Left ventricle myocardium superior (tissue), 1 donor: ENCODE data around the gene ZNF407. TPM values are rescaled to one million over a fixed set of nuclear protein-coding genes. Genes with fewer than 3 reads are reported as not detected.
A peak's percentile ranks its signal among the peaks of the same experiment; 100 is the strongest.

Source experiments
- ATAC-seq: fragments of 200-7000 bp; cut with Tn5 transposase; one replicate; pipeline ENCODE4 v1.9.1; 2020; ENCODE audit warnings: mild to moderate bottlenecking, moderate library complexity
- DNase-seq: peaks from one replicate; pipeline ENCODE4 v3.0.0-alpha.2; 2020
- intact Hi-C: fragments of 100-400 bp; cut with micrococcal nuclease; formaldehyde crosslinking; loops from one replicate; pipeline ENCODE4 v1.11.0; 2022
- total RNA-seq: library from RNA; stranded (reverse); fragmentation: NEBNext Ultra II Directional; extraction: Animal tissue kit (Norgen Biotek cat#: 25700); gene quantifications from one replicate; pipeline ENCODE4 v1.2.1, GENCODE V29; 2021
- donor health status: DM: no; HTN: yes; CAD: no; lungs with severe emphysema.

Gene ZNF407
- total RNA-seq, 1 donor from 2014 or later = 12.0 TPM

DNA sequence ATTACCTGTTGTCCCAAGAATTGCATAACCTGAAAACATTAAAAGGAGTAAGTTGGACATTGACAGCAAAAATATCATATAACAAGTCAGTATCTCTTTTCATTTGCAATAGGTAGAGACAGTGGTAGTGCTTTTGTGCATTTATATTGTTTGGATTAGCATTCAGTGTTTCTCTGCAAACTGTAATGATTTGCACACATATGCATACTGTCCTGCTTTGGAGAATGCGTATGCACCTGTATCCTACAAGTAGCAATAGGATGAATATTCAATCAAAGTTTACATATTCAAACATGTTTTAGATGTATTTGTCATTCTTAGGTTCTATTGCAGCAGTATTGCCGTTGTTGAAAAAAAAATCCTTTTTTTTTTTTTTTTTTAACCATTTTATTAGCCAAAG is 201.9 kb downstream of the ZNF407 start:
- intact Hi-C loops = no loop called here
- no peak for DNase-seq
- no peak for ATAC-seq

DNA sequence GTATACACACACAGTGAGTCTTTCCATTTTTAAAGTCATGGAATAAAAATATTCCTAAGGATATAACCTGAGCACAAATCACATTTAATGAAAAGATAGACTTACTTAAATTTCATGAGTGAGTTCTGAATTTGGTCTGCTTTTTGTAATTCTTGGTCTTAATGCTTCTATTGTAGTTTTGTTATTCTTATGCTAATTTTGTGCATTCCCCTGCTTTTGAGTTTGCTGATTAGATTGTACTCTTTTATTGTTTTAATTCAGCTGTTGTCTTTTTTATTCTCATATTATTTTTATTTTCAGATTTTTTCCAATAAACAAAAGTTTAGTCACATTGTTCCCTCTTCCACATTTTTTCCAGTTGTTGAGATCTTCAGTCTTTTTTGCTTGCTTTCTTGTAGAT is 202.4 kb downstream of the ZNF407 start:
- no peak for ATAC-seq
- DNase-seq = no peak
- intact Hi-C loops = loop anchor here (5.0 kb wide), 1 partner anchor 247 kb away; no protein-coding TSS in a partner anchor

DNA sequence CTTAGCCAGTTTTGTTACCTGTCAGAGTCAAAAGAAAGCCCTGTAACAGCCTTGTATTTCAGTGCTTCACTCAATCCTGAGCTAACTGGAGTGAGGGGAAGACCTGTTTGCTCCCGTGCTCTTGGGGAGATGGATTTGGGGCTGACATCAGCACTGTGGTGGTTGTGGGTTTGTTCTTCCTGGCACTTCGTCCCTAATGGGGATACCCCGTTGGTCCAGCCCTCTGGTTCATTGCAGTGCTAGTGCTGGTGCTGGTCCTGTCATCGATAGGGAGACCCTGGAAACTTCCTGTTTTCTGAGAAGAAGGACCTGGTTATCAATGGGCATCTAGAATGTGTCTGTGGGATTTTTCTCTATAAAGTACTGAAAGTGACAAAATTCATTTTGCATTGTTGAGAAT is 205.4 kb downstream of the ZNF407 start:
- intact Hi-C loops = loop anchor here (5.0 kb wide), 1 partner anchor 244 kb away; no protein-coding TSS in a partner anchor
- ATAC-seq (peak; percentile 34), DNase-seq (no peak)

DNA sequence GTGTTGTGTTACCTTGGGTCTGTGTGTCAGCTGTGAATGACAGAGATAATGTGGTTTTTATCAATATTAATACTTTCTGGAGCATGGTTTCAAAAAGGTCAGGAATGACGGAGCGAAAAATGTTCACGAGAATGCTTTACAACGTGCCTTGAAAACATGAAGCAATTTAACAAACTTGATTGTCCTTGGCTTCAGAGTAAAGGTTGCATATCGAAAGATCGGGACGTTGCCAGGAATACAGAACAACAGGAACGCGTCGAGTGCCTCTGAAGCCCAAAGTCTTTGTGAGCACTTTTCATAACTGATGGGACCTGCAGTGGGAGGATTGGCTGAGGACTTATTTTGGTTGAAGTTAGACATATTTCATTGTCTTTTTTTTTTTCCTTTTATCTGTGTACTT is 206.1 kb downstream of the ZNF407 start:
- ATAC-seq (peak; percentile 76), DNase-seq (no peak)
- intact Hi-C loops = loop anchor here (5.0 kb wide), 1 partner anchor 244 kb away; no protein-coding TSS in a partner anchor

DNA sequence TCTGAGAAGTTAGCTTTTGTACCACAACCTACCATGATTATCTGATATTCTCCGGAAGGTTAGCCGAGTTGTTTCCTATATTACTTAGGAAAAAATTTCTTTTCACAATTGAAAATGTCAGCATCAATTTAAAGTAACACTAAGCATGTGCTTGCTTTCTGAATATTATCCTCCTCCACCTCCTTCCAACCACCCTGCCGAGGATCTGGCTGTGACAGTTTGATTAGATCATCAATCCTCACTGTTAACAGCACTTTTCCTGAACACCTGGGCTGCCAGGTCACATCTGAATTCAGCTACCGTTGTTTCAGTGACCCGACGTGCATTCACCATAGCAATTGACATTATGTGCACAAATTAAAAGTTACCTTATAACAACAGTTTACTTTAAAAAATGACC is 207.0 kb downstream of the ZNF407 start:
- ATAC-seq (no peak), DNase-seq (no peak)
- intact Hi-C loops = loop anchor here (5.0 kb wide), 1 partner anchor 243 kb away; no protein-coding TSS in a partner anchor

DNA sequence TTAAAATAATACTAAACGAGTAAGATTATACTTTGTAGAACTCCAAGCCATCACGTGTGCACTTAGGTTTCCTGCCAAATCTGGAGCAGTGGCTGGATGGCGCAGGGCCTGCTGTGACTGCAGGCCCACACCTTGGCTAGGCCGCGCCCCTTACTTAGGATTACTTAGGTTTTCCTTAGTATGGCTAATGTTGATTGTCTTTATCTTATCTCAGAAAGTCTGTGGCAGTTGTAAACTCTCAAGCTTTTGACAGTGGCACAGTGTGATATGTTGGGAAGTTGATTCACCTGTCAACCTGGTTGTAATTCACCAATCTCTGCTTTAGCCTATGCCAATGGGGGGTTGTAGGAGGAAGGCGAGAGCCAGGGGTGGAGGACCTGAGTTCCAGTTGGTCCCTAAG is 208.4 kb downstream of the ZNF407 start:
- intact Hi-C loops = no loop called here
- peak; percentile 42 for ATAC-seq

DNA sequence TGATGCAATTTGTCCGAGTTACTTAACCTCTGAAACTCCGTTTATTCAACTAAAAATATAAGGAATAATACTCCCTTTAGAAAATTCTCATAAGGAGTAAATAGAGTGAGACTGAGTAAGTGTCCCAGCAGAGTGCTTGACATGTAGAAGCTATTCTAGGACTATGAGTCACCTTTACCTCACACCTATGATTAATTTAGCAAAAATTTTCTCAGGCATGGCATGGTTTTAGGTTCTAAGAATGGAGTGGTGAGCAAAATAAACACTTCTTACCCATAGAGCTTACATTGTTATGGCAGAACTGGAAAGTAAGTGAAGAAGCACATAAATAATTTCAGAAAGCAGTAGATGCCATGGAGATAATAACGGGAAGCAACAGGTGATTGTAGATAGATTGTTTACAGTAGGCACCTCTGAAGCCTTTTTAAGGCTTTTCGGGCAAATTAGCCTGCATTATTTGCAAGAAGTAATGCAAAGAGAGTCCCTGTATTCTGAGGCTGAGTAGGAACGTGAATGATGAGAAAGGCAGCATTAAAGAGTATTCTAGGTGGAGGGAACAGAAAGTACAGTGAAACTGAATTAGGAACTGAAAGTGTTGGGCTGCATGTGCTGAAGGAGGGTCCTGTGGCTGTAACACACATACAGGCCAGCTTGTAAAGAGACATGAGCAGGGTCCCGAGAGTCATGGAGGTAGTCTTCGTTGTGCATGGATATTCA is 209.2 kb downstream of the ZNF407 start:
- DNase-seq = no peak
- intact Hi-C loops = no loop called here
- peak; percentile 73 for ATAC-seq

More for the DNA sequence above, 208.4 kb downstream of the ZNF407 start:
- no peak for DNase-seq

DNA sequence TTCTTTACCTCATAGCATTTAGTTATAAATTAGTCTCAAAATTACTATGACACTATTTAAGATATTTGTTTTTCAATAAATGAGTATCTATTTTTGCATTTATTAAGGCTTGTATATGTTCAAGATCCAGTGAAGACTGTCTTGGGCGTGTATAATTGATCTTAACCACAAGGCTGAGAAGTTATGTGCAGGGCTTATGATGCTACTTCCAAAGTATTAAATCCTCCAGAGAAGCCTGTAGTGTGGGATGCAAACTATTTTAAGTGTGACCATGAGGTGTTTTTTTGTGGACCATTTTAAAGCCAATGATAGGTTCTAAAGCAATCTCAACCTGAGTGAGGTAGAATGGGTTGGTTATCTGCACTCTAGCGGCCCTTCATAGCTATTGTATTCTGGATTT is 219.9 kb downstream of the ZNF407 start:
- intact Hi-C loops = no loop called here
- ATAC-seq (no peak), DNase-seq (no peak)

DNA sequence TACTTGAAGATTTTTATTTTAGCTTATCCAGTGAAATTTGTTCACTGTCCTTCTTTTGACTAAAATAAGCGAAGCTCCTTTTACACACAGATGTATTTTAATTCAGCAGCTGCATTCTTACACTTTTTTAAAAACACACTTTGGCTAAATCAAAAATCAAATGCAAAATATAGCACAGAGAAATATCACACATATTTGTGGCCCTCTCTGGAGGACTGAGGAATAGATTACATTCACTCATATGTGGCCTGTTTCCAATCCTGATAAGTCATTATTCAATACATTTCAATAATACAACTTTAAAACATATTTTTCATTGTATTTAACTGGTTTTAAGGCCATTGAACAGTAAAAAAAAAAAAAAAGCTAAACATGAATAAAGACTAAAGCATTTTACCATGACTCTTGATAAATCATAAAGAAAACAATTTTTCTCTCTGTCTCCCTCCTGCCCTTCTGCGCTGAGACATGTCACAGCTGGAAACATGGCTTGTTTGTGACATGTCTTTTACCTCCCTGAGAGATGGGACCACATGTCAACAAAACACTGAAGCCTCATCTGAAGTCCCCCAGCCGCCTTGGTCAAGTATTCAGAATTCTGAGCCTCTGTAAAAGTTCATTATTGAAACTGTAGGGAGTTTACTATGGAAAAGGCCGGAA is 221.0 kb downstream of the ZNF407 start:
- ATAC-seq = no peak
- DNase-seq = no peak
- intact Hi-C loops = no loop called here

DNA sequence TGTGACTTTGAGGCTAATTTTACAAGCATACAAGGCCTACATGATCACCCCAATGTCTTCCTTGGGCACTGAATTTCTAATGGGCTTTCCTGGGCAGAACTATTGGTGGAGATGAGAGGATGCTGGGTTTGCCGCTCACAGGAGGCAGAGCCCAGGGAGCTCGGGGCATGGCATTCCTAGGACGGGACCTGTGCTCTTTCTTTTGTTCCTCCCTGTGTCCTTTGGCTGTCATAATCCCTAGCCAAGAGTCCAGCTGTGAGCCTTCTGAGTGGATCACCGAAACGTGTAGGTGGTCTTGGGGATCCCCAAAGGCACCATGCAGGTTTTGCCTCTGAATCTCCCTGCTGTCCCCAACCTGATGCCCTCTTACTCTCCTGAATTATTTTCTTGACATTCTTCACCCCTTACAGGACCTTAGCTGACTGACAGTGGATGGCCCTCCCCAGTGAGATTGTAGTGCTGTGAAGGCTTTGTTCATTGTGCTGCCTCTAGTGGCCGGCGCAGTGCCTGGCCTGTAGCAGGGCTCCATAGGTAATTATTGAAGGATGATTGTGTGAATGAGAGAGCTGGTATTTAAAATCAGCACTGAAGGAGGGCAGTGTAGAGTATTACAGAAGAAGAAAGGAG is 221.9 kb downstream of the ZNF407 start:
- ATAC-seq (no peak), DNase-seq (no peak)
- intact Hi-C loops = no loop called here

DNA sequence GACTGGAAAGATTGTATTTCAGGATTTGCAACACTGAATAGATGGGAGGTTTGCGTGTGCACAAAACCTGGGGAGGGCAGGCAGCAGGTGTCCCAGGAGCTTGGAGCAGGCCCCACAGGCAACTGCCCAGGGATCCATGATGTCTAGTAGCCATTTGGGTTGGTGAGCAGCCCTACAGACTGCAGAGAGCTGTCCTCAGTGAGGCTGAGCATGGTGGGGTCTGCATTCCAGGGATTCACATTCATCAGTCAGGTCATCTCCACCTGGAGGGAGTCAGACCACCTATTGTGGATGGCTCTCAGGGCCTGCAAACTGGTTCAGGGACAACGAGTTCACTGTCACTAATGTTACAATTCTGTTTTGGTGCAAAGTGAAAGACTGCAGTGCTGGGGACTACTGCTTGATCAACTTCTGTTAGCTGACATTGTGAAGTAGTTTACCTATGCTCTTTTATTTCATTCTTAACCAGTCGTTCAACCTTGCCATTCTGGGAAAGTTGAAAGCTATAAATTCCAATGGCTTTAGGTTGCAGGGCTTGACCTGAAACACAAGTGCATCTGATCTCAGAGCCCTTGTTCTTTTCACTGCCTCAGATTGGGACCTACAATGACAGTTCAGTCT is 222.6 kb downstream of the ZNF407 start:
- intact Hi-C loops = no loop called here
- no peak for ATAC-seq

DNA sequence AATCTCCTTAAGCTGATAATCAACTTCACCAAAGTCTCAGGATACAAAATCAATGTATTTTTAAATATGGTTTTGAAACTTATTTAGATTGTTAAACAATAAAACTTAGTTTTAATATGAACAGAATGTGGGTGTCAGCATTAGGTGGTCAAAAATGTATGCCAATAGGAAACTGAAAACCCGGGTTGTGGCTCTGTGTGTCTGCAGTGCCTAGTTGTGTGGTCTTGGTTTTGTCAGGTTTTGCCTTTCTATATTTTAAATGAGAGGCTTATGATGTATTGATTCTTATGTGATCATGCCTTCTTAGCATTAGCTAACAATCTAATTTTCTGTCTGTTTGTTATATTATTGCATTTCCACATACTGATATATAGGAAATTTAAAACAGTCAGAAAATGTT is 227.8 kb downstream of the ZNF407 start:
- DNase-seq (no peak), ATAC-seq (no peak)
- intact Hi-C loops = no loop called here

More for the DNA sequence above, 222.6 kb downstream of the ZNF407 start:
- no peak for DNase-seq

DNA sequence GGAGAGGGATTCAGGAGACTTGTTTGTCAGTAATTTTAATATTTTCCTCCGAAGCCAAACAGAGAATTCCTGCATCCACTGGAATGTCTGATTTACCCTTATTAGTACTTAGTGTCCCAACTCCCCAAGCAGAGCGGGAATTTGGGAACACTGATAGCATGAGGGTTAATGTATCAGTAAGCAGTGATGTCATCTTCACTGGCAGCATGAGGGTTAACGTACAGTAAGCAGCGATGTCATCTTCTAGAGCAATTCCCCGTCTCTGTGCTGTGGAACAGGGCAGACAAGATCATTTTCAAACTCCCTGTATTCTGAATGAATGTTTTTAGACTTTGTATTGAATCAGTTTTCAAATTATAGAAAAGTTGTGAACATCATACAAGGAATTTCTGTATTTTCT is 228.9 kb downstream of the ZNF407 start:
- intact Hi-C loops = no loop called here
- DNase-seq (no peak), ATAC-seq (no peak)

DNA sequence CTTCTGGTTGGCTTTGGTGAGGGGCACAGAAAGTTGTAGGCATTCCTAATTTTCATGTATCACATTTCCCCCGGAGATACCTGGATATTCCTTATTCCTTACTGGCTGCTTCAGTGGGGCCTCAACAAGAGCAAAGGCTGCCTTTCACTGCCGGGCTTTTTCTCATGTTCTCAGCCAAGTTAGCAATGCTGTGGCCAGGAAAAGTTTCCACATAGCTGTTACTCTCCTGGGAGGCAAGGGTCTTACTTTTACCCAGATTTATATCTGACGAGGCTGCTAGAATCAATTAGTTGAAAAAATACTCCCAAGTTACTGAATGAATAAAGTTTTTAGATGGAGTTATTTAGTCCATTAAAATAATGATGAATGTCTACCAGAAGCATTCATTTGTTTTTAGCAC is 230.5 kb downstream of the ZNF407 start:
- ATAC-seq (no peak), DNase-seq (no peak)
- intact Hi-C loops = no loop called here

DNA sequence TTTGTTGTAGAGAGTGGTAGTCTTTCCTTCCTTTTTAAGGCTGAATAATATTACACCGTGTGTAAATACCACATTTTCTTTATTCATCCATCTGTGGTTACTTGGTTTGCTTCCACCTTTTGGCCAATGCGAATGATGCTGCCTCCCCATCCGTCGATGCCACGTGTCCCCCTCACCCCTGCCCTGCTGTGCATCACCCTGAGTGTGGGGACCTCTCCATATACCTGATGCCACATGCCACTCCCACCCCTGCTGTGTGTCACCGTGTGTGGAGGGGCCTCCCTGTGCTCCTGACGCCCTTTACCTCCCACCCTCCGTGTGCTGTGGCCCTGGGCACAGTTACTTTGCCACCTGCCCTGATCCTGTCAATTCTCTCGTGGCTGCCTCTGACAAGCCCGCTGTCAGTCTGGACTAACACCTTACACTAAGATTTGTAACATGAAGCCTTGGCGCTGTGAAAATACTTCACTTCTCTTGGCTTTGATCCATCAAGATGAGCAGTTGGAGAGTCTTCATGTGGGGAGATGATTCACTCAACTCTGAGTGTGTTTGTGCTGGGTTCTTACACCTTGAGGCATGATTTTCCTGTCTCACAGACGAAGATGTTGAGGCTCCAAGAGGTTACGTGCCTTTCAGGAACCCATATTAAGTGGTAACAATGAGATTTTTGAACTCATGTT is 234.0 kb downstream of the ZNF407 start:
- DNase-seq (no peak), ATAC-seq (no peak)
- intact Hi-C loops = no loop called here

DNA sequence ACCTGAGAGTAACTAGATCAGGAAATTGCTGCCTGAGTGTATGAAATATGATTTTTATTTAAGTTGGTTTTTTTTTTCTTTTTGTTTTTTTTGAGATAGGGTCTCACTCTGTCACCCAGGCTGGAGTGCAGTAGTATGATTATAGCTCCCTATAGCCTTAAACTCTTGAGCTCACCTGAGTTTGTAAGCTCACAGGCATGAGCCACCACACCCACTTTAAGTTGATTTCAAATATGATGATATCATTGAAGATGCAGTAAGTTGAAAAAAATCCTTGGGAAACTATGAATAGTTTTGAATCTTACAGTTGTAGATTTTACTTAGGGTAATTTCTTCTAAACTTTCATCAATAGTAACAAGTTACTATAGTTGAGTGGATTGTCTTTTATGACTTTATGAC is 234.7 kb downstream of the ZNF407 start:
- intact Hi-C loops = no loop called here
- ATAC-seq = no peak
- DNase-seq = no peak

DNA sequence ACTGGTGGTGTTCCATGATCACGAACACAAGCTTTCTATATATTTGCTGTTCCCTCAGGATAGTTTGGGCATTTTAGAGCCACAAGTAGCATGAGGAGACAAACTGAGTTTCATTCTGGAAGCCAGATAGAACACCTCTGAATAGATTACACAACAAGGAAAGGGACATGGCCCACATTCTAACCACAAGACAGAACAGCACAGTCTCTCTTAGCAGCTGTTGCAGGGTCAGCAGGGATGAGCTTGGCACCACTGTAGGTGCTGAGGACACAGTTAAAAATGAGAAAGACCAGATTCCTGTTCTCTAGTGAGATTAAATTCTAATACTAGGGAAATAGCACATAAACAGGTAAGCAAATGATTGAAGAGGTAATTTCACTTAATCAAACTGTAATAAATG is 235.3 kb downstream of the ZNF407 start:
- intact Hi-C loops = no loop called here
- no peak for ATAC-seq
- DNase-seq = no peak

DNA sequence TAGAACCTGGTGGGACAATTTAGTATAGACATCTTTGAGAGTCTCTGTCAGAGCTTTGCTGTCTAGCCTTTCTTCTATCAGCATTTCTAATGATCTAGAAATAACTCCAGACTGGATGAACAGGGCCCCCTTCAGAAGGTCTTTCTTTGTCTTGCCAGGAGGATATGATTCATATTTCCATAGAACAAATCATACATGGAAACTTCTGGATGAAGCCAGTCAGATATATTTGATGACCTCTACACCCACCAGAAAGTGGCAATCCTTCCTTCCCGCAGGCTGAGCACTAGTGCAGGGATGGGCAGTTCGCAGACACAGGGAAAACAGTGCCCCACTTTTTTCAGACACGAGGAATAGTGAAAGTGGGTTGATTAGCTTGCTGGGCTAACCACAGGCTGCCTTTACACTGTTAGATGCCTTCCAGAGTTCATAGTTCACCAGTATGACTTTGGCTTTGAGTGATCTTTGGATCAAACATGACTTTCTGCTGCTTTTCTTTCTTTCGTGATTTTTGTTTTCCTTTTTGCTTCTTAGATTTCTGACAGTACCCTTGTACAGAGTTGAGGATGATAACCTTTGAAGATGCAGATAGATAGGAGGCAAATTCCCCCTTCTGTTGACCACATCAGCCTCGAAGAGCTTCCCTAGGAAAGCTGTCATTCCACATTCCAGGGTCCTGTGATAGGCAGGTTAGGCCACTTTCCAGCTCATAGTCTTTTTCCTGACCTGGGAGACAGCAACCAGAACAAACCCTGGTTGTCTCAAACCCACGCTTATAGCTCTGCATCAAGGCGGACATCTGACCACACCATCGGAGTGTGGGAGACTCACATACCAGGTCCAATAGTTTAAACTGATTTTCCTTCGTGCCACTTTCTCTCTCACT is 237.0 kb downstream of the ZNF407 start:
- ATAC-seq (no peak), DNase-seq (no peak)
- intact Hi-C loops = no loop called here
